MCF 10A (cell line): ENCODE results near the gene MRPL51. TPM values are rescaled to one million over a fixed set of nuclear protein-coding genes. Genes with fewer than 3 reads are reported as not detected.
"Not testable (repeated sequence)": the region's sequence is repeated elsewhere in the genome, so short reads cannot be mapped to it uniquely, and the experiment has no call there.

Source experiments
- BruUV-seq: library from RNA; stranded (reverse); fragments of 400-500 nt; replicated peaks from 2 replicates; lab custom pipeline; 2021; lab: Mats Ljungman, UMichigan
- CTCF ChIA-PET: fragments of 300-600 bp; sonication (Branson Sonifier 250); formaldehyde crosslinking; extraction: SDS; loops from one replicate; lab custom pipeline; 2021; ENCODE audit warnings: antibody characterized with exemption, inconsistent platforms; lab: Yijun Ruan, JAX
- POLR2A ChIA-PET: fragments of 300-600, 350-650 bp; sonication (Branson Sonifier 250); formaldehyde crosslinking; extraction: SDS; loops from one replicate; lab custom pipeline; 2020; ENCODE audit warnings: antibody characterized with exemption, inconsistent platforms; lab: Yijun Ruan, JAX
- DNase-seq: peaks from one replicate; pipeline ENCODE4 v3.0.0-alpha.2; 2018; ENCODE audit not compliant: unreplicated experiment
- H3K27ac Mint-ChIP-seq: one replicate; pipeline ENCODE4 v1.8.0; 2022; ENCODE audit warnings: mild to moderate bottlenecking, low read depth, mixed read lengths; ENCODE audit not compliant: unreplicated experiment
- H3K27me3 Mint-ChIP-seq: one replicate; pipeline ENCODE4 v1.8.0; 2022; ENCODE audit warnings: mixed read lengths; ENCODE audit not compliant: insufficient read depth, unreplicated experiment
- H3K36me3 Mint-ChIP-seq: one replicate; pipeline ENCODE4 v1.8.0; 2022; ENCODE audit warnings: mild to moderate bottlenecking, moderate library complexity, mixed read lengths; ENCODE audit not compliant: insufficient read depth, unreplicated experiment
- H3K4me1 Mint-ChIP-seq: one replicate; pipeline ENCODE4 v1.8.0; 2022; ENCODE audit warnings: mixed read lengths; ENCODE audit not compliant: insufficient read depth, unreplicated experiment
- H3K4me3 Mint-ChIP-seq: one replicate; pipeline ENCODE4 v1.8.0; 2022; ENCODE audit warnings: mild to moderate bottlenecking, moderate library complexity, mixed read lengths; ENCODE audit not compliant: unreplicated experiment
- H3K9me3 Mint-ChIP-seq: one replicate; pipeline ENCODE4 v1.8.0; 2022; ENCODE audit warnings: mixed read lengths; ENCODE audit not compliant: unreplicated experiment
- CTCF ChIP-seq: fragments of 200-600 bp; IDR thresholded peaks from one replicate; pipeline ENCODE4 v1.8.0; 2022; ENCODE audit warnings: antibody characterized with exemption, mild to moderate bottlenecking; ENCODE audit not compliant: unreplicated experiment
- intact Hi-C: fragments of 100-400 bp; cut with micrococcal nuclease; formaldehyde crosslinking; loops from 2 replicates; pipeline ENCODE4 v1.14.1; 2022
- total RNA-seq: library from RNA; stranded (reverse); gene quantifications from 2 replicates; pipeline ENCODE4 v1.2.3, GENCODE V29; 2022

The MRPL51 gene
- total RNA-seq, 1 experiment from 2014 or later, result 230 TPM

GRCh38 chr12:6538420-6539313 lies 45.6 kb upstream of the MRPL51 start:
- Mint-ChIP-seq H3K4me3 (no peak overlapping the region), H3K27ac (peak overlapping the region; percentile 21), H3K27me3 (no peaks in the 10 kb centered on the region), H3K4me1 (peaks cover 36% of the 10 kb centered on the region), H3K9me3 (no peaks in the 10 kb centered on the region), H3K36me3 (peaks cover 57% of the 10 kb centered on the region)
- BruUV-seq, result no TSS peak
- intact Hi-C loops, result loop anchor here (1.0 to 5.0 kb wide), 2 partner anchors 115 to 201 kb away; no protein-coding TSS in a partner anchor
- TF ChIP-seq CTCF, result no peak
- ChIA-PET CTCF (interaction anchor here (0.6 to 8.2 kb wide), 37 partner anchors 7 to 425 kb away, joined by 3 to 99 read pairs (median 5); partner anchors contain the start of genes MRPL51 and VAMP1), POLR2A (interaction anchor here (0.5 to 7.0 kb wide), 24 partner anchors 14 to 193 kb away, joined by 3 to 74 read pairs (median 6); partner anchors contain the start of genes IFFO1, MRPL51, NOP2 and TAPBPL)
- DNase-seq, result peak; percentile 45

- not testable (repeated sequence) for H3K27me3 Mint-ChIP-seq, H3K9me3 Mint-ChIP-seq
- CTCF ChIA-PET, result interaction anchor here (0.5 to 8.2 kb wide), 48 partner anchors 8 to 426 kb away, joined by 3 to 99 read pairs (median 5); partner anchors contain the start of genes MRPL51 and VAMP1
- Mint-ChIP-seq H3K4me1 (peaks cover 44% of the 10 kb centered on the region), H3K27ac (peak overlapping the region; percentile 19), H3K36me3 (peaks cover 55% of the 10 kb centered on the region), H3K4me3 (peak overlapping the region; percentile 88)
- peak; percentile 83 for TF ChIP-seq CTCF
- POLR2A ChIA-PET, result interaction anchor here (0.6 to 7.0 kb wide), 16 partner anchors 15 to 265 kb away, joined by 3 to 74 read pairs (median 6); partner anchors contain the start of genes MRPL51, NOP2, TAPBPL and VAMP1
- BruUV-seq, result TSS peak; percentile 72
- peak; percentile 80 for DNase-seq
- intact Hi-C loops, result loop anchor here (1.0 to 5.0 kb wide), 2 partner anchors 114 to 200 kb away; no protein-coding TSS in a partner anchor
These were observed 44.7 kb upstream of the MRPL51 start for GRCh38 chr12:6537580-6538419.

- intact Hi-C loops, result loop anchor here (5.0 kb wide), 1 partner anchor 200 kb away; no protein-coding TSS in a partner anchor
- no peak for TF ChIP-seq CTCF
- peaks cover 51% of the 10 kb centered on the region for H3K36me3 Mint-ChIP-seq
- H3K9me3 Mint-ChIP-seq, result no peaks in the 10 kb centered on the region
- peaks cover 50% of the 10 kb centered on the region for H3K4me1 Mint-ChIP-seq
- CTCF ChIA-PET, result interaction anchor here (0.5 to 8.2 kb wide), 39 partner anchors 8 to 427 kb away, joined by 3 to 99 read pairs (median 5); partner anchors contain the start of gene VAMP1
- BruUV-seq, result no TSS peak
- H3K4me3 Mint-ChIP-seq, result peak overlapping the region; percentile 88
- no peaks in the 10 kb centered on the region for H3K27me3 Mint-ChIP-seq
- POLR2A ChIA-PET, result interaction anchor here (0.6 to 7.0 kb wide), 18 partner anchors 13 to 265 kb away, joined by 3 to 74 read pairs (median 9); partner anchors contain the start of genes MRPL51, NOP2, SCNN1A and TAPBPL
- peak; percentile 16 for DNase-seq
- H3K27ac Mint-ChIP-seq, result no peak overlapping the region
These were observed 44.0 kb upstream of the MRPL51 start for GRCh38 chr12:6536894-6537579.
